Tibial nerve (tissue), 4 donors: ENCODE measurements around the gene OLA1. TPM values are rescaled to one million over a fixed set of nuclear protein-coding genes. Genes with fewer than 3 reads are reported as not detected.

Experiments
- DNase-seq, 2 donors: peaks; one replicate each; pipeline ENCODE4 v3.0.0-alpha.2; 2019; ENCODE audit warnings: low spot score in 2 of 2
- H3K27ac ChIP-seq, 4 donors: fragments of 200-600 bp; sonication (generic) in 3 of 4; one replicate each; pipeline ENCODE4 v1.5.1; 2017 to 2019; ENCODE audit warnings: mild to moderate bottlenecking in 1 of 4
- H3K27me3 ChIP-seq, 2 donors: fragments of 200-600 bp; sonication (generic) in 1 of 2; one replicate each; pipeline versions ENCODE4 v1.5.1 to v1.6.0; 2017 to 2019
- H3K36me3 ChIP-seq, 3 donors: fragments of 200-600 bp; sonication (generic); one replicate each; pipeline ENCODE4 v1.5.1; 2018 to 2019
- H3K4me1 ChIP-seq, 4 donors: fragments of 200-600 bp; sonication (generic) in 3 of 4; one replicate each; pipeline ENCODE4 v1.5.1; 2017 to 2019
- H3K4me3 ChIP-seq, 4 donors: fragments of 200-600 bp; sonication (generic) in 3 of 4; one replicate each; pipeline ENCODE4 v1.5.1; 2017 to 2019; ENCODE audit warnings: mild to moderate bottlenecking in 1 of 4, moderate library complexity in 1 of 4
- H3K9me3 ChIP-seq, 4 donors: fragments of 200-600 bp; sonication (generic) in 3 of 4; one replicate each; pipeline ENCODE4 v1.5.1; 2017 to 2019
- CTCF ChIP-seq, 5 experiments: fragments of 200-600 bp in 3 of 5; fragments of 450-650 bp in 2 of 5; sonication (generic) in 3 of 5; IDR thresholded peaks; one replicate each; pipeline ENCODE4 v1.5.1; 2016 to 2019; ENCODE audit warnings: antibody characterized with exemption in 5 of 5, mild to moderate bottlenecking in 3 of 5, moderate library complexity in 2 of 5
- EP300 ChIP-seq, 2 donors: sonication (generic); formaldehyde crosslinking; IDR thresholded peaks; one replicate each; pipeline ENCODE4 v1.6.1; 2017; ENCODE audit warnings: antibody characterized with exemption in 2 of 2, mild to moderate bottlenecking in 1 of 2
- POLR2A ChIP-seq, 2 donors: fragments of 450-650 bp; IDR thresholded peaks; one replicate each; pipeline ENCODE4 v1.6.1; 2017; ENCODE audit warnings: antibody characterized with exemption in 2 of 2, mild to moderate bottlenecking in 2 of 2, moderate library complexity in 2 of 2
- WGBS, 2 donors: methylation state at CpG; one replicate each; pipeline ENCODE4 v1.1.5; 2018; 5-methylcytosine and 5-hydroxymethylcytosine counted together
- total RNA-seq, 4 donors: library from RNA; depleted of rRNA; stranded (reverse); fragments of >200 nt; gene quantifications; one replicate each; pipeline ENCODE4 v1.1.0, GENCODE V29; 2016

OLA1 gene
- total RNA-seq, 4 donors from 2014 or later, result 32.0 to 69.0 (median 45.5) TPM

- Histone ChIP-seq H3K36me3 (peaks cover 0 to 5% (median 0%) of the 10 kb centered on the region in 3 donors), H3K4me3 (no peak overlapping the region), H3K27me3 (no peaks in the 10 kb centered on the region), H3K9me3 (no peaks in the 10 kb centered on the region), H3K4me1 (no peaks in the 10 kb centered on the region), H3K27ac (no peak overlapping the region)
- no peak for DNase-seq
- no peak for TF ChIP-seq EP300 (IDR thresholded peaks at IDR 0.05)
- no peak for TF ChIP-seq POLR2A (IDR thresholded peaks at IDR 0.05)
- WGBS, 2 donors, result 91 to 92% methylated on average over 7 of the region's 7 CpGs
Observed at GRCh38 chr2:174070281-174070680, 178.1 kb downstream of the OLA1 start.

- no peak for TF ChIP-seq CTCF (IDR thresholded peaks at IDR 0.05)
- H3K36me3 ChIP-seq, result no peaks in the 10 kb centered on the region
- no peak overlapping the region for H3K27ac ChIP-seq
Observed at GRCh38 chr2:174067815-174068214, 180.5 kb downstream of the OLA1 start.

GRCh38 chr2:174066871-174067270 lies 181.5 kb downstream of the OLA1 start:
- Histone ChIP-seq H3K27ac (no peak overlapping the region), H3K27me3 (no peaks in the 10 kb centered on the region), H3K4me1 (peaks cover 0 to 15% (median 5%) of the 10 kb centered on the region in 4 donors), H3K4me3 (no peak overlapping the region), H3K36me3 (no peaks in the 10 kb centered on the region), H3K9me3 (no peaks in the 10 kb centered on the region)
- WGBS, 2 donors, result 80 to 81% methylated on average over 7 of the region's 7 CpGs
- DNase-seq, result no peak
- TF ChIP-seq CTCF (IDR thresholded peaks at IDR 0.05) (no peak), POLR2A (IDR thresholded peaks at IDR 0.05) (no peak), EP300 (IDR thresholded peaks at IDR 0.05) (no peak)

More at GRCh38 chr2:174067815-174068214, 180.5 kb downstream of the OLA1 start:
- H3K4me3 ChIP-seq, result no peak overlapping the region
- WGBS, 2 donors, result 75 to 79% methylated on average over 2 of the region's 2 CpGs
- peaks cover 0 to 6% (median 0%) of the 10 kb centered on the region in 4 donors for H3K4me1 ChIP-seq
- no peak for DNase-seq
- no peaks in the 10 kb centered on the region for H3K9me3 ChIP-seq
- no peaks in the 10 kb centered on the region for H3K27me3 ChIP-seq

DNA sequence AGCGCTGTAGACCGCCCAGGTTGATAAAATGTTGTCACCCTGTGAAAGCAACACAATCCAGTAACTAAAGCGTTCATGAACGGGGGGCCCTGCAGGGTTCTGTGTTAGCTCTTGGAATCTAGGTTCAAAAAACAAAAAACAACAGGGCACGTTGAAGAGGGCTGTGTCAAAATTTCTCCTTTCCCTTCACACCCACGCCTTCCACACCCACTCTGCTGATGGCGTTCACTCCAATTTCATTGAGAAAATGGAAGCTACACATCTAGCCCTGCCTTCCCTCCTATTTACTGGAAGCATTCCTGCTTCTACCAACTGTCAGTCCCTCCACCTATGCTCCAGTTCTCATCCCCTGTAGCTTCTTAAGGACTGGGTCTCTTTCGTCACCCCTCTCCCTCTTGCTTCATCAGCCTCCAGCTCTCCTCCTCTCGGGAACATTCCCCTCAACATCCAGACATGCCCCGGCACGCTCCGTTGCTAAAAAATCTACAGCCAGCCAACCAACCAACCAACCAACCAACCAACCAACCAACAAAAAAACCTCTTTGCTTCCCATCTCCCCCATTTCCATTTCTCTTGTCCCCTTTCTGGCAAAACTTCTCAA lies 184.7 kb downstream of the OLA1 start:
- Histone ChIP-seq H3K9me3 (no peaks in the 10 kb centered on the region), H3K27me3 (no peaks in the 10 kb centered on the region), H3K27ac (peak overlapping the region in 2 of 4 donors; percentile 75 to 81), H3K4me1 (peaks cover 0 to 24% (median 8%) of the 10 kb centered on the region in 4 donors), H3K36me3 (no peaks in the 10 kb centered on the region), H3K4me3 (no peak overlapping the region)
- WGBS, 2 donors, result 84 to 85% methylated on average over 12 of the region's 12 CpGs
- DNase-seq, result no peak
- no peak for TF ChIP-seq CTCF (IDR thresholded peaks at IDR 0.05)
- no peak for TF ChIP-seq POLR2A (IDR thresholded peaks at IDR 0.05)

- Histone ChIP-seq H3K4me3 (no peak overlapping the region), H3K36me3 (no peaks in the 10 kb centered on the region), H3K27me3 (no peaks in the 10 kb centered on the region), H3K27ac (peak overlapping the region in 2 of 4 donors; percentile 75 to 81), H3K4me1 (peaks cover 0 to 24% (median 8%) of the 10 kb centered on the region in 4 donors), H3K9me3 (no peaks in the 10 kb centered on the region)
- DNase-seq, result no peak
- TF ChIP-seq CTCF (IDR thresholded peaks at IDR 0.05) (no peak), EP300 (IDR thresholded peaks at IDR 0.05) (no peak), POLR2A (IDR thresholded peaks at IDR 0.05) (no peak)
- 41 to 58% methylated on average over 7 of the region's 7 CpGs for WGBS, 2 donors
Observed at GRCh38 chr2:174062934-174063333, 185.4 kb downstream of the OLA1 start.
